Smooth muscle cell (in vitro differentiated cells): ENCODE measurements around the gene KCNK13. TPM values are rescaled to one million over a fixed set of nuclear protein-coding genes. Genes with fewer than 3 reads are reported as not detected.

Experiments
- DNase-seq: peaks from one replicate; lab custom pipeline; 2025; ENCODE audit not compliant: unreplicated experiment; lab: John Stamatoyannopoulos, UW
- H2AFZ ChIP-seq: fragments of 200-600 bp; sonication (generic); 2 replicates; pipeline ENCODE4 v1.6.0; 2016; ENCODE audit warnings: antibody characterized with exemption, low read depth, mild to moderate bottlenecking
- H3F3A ChIP-seq: fragments of 200-600 bp; sonication (generic); 2 replicates; pipeline ENCODE4 v1.6.0; 2017; ENCODE audit warnings: antibody characterized with exemption, low read depth
- H3K27ac ChIP-seq: fragments of 200-600 bp; sonication (generic); 2 replicates; pipeline ENCODE4 v1.5.1; 2016; ENCODE audit warnings: low read depth, mild to moderate bottlenecking
- H3K27me3 ChIP-seq: fragments of 200-600 bp; sonication (generic); 2 replicates; pipeline ENCODE4 v1.6.1; 2016; ENCODE audit warnings: low read depth, mild to moderate bottlenecking
- H3K36me3 ChIP-seq: fragments of 200-600 bp; sonication (generic); 2 replicates; pipeline ENCODE4 v1.5.1; 2016; ENCODE audit warnings: low read depth
- H3K4me1 ChIP-seq: fragments of 200-600 bp; sonication (generic); 2 replicates; pipeline ENCODE4 v1.5.1; 2016; ENCODE audit warnings: low read depth
- H3K4me2 ChIP-seq: fragments of 200-600 bp; sonication (generic); 2 replicates; pipeline ENCODE4 v1.6.0; 2016; ENCODE audit warnings: mild to moderate bottlenecking
- H3K4me3 ChIP-seq: fragments of 200-600 bp; sonication (generic); 2 replicates; pipeline ENCODE4 v1.5.1; 2016; ENCODE audit warnings: mild to moderate bottlenecking
- H3K79me2 ChIP-seq: fragments of 200-600 bp; sonication (generic); 2 replicates; pipeline ENCODE4 v1.6.0; 2016; ENCODE audit warnings: low read depth, mild to moderate bottlenecking
- H3K9ac ChIP-seq: fragments of 200-600 bp; sonication (generic); 2 replicates; pipeline ENCODE4 v1.6.0; 2016; ENCODE audit warnings: low read depth
- H3K9me3 ChIP-seq: fragments of 200-600 bp; sonication (generic); replicated peaks from 2 replicates; pipeline ENCODE4 v1.5.1; 2016; ENCODE audit warnings: low read depth
- H4K20me1 ChIP-seq: fragments of 200-600 bp; sonication (generic); 2 replicates; pipeline ENCODE4 v1.6.0; 2016; ENCODE audit warnings: low read depth
- CTCF ChIP-seq: fragments of 200-600 bp; sonication (generic); IDR thresholded peaks from 2 replicates; pipeline ENCODE4 v1.5.1; 2017; ENCODE audit warnings: borderline replicate concordance, mild to moderate bottlenecking, antibody characterized with exemption; ENCODE audit not compliant: insufficient read depth, poor library complexity, severe bottlenecking
- WGBS: methylation state at CpG from one replicate; pipeline ENCODE4 v1.1.7; 2016; ENCODE audit warnings: low lambda C conversion rate; 5-methylcytosine and 5-hydroxymethylcytosine counted together
- polyA plus RNA-seq: library from polyadenylated mRNA; unstranded; fragments of >200 nt; fragmentation: Nextera tagmentation; extraction: Ambion mirVana; gene quantifications from 2 replicates; pipeline ENCODE4 v1.2.1, GENCODE V29; 2016
- total RNA-seq: library from RNA; depleted of rRNA; stranded (reverse); fragments of >200 nt; gene quantifications from 2 replicates; pipeline ENCODE4 v1.2.3, GENCODE V29; 2014

KCNK13 gene
- total and polyA plus RNA-seq, 2 experiments from 2014 or later = 0.45 TPM; not detected in 1

GRCh38 chr14:90062127-90062794, 467 bp downstream of the KCNK13 start:
- no peaks in the 10 kb centered on the region for H3K9me3 ChIP-seq
- no peaks in the 10 kb centered on the region for H3K36me3 ChIP-seq
- H3K27me3 ChIP-seq = peaks cover 85% of the 10 kb centered on the region
- no peak overlapping the region for H3K9ac ChIP-seq
- no peaks in the 10 kb centered on the region for H3F3A ChIP-seq
- peaks cover 12% of the 10 kb centered on the region for H3K4me1 ChIP-seq
- TF ChIP-seq CTCF = no peak
- no peaks in the 10 kb centered on the region for H4K20me1 ChIP-seq
- H3K27ac ChIP-seq = no peak overlapping the region
- H3K79me2 ChIP-seq = no peaks in the 10 kb centered on the region
- H3K4me3 ChIP-seq = peak overlapping the region; percentile 57
- no peak overlapping the region for H2AFZ ChIP-seq
- WGBS = 4% methylated on average over 51 of the region's 63 CpGs
- H3K4me2 ChIP-seq = peak overlapping the region; percentile 82
- no peak for DNase-seq

GRCh38 chr14:90062822-90063539, 1.2 kb downstream of the KCNK13 start:
- H3K4me3 ChIP-seq = no peak overlapping the region
- H3K9me3 ChIP-seq = no peaks in the 10 kb centered on the region
- H3K9ac ChIP-seq = no peak overlapping the region
- peaks cover 86% of the 10 kb centered on the region for H3K27me3 ChIP-seq
- no peak for DNase-seq
- H3K27ac ChIP-seq = no peak overlapping the region
- H2AFZ ChIP-seq = no peak overlapping the region
- no peak for TF ChIP-seq CTCF
- no peaks in the 10 kb centered on the region for H3K79me2 ChIP-seq
- H3K36me3 ChIP-seq = no peaks in the 10 kb centered on the region
- peaks cover 12% of the 10 kb centered on the region for H3K4me1 ChIP-seq
- 35% methylated on average over 11 of the region's 11 CpGs for WGBS
- H3K4me2 ChIP-seq = peak overlapping the region; percentile 82
- H3F3A ChIP-seq = no peaks in the 10 kb centered on the region
- no peaks in the 10 kb centered on the region for H4K20me1 ChIP-seq

GRCh38 chr14:90072350-90072749, 10.6 kb downstream of the KCNK13 start:
- Histone ChIP-seq H3K4me2 (no peak overlapping the region), H2AFZ (no peak overlapping the region), H3K27me3 (peaks cover 49% of the 10 kb centered on the region), H4K20me1 (no peaks in the 10 kb centered on the region), H3K4me3 (no peak overlapping the region), H3K36me3 (no peaks in the 10 kb centered on the region), H3F3A (no peaks in the 10 kb centered on the region), H3K27ac (no peak overlapping the region), H3K9me3 (no peaks in the 10 kb centered on the region), H3K9ac (no peak overlapping the region), H3K79me2 (no peaks in the 10 kb centered on the region), H3K4me1 (no peaks in the 10 kb centered on the region)
- WGBS = 84% methylated on average over 6 of the region's 6 CpGs
- no peak for TF ChIP-seq CTCF
- DNase-seq = no peak

GRCh38 chr14:90079576-90079975, 17.8 kb downstream of the KCNK13 start:
- 86% methylated on average over 2 of the region's 2 CpGs for WGBS
- H3K27me3 ChIP-seq = peaks cover 9% of the 10 kb centered on the region

More at GRCh38 chr14:90079576-90079975, 17.8 kb downstream of the KCNK13 start:
- Histone ChIP-seq H3K4me3 (no peak overlapping the region), H3K36me3 (no peaks in the 10 kb centered on the region), H3K4me2 (no peak overlapping the region), H3K9ac (no peak overlapping the region), H3K9me3 (no peaks in the 10 kb centered on the region), H3F3A (no peaks in the 10 kb centered on the region), H3K27ac (no peak overlapping the region), H3K79me2 (no peaks in the 10 kb centered on the region), H2AFZ (no peak overlapping the region), H4K20me1 (no peaks in the 10 kb centered on the region), H3K4me1 (no peaks in the 10 kb centered on the region)
- no peak for DNase-seq
- no peak for TF ChIP-seq CTCF
